DOHH2 (cell line): ENCODE results near the gene MAP6.

Experiments
- EZH2phosphoT487 ChIP-seq: fragments of 200-600 bp; sonication (generic); IDR thresholded peaks from 2 replicates; pipeline ENCODE4 v1.6.1; 2017; ENCODE audit warnings: borderline replicate concordance, mild to moderate bottlenecking, antibody characterized with exemption, low read length, moderate library complexity, mixed read lengths
- TF ChIP-seq, protein P1 (sequence below): fragments of 200-600 bp; sonication (generic); IDR thresholded peaks from one replicate; pipeline ENCODE4 v1.5.1; 2014; ENCODE audit warnings: antibody characterized with exemption, mild to moderate bottlenecking, low read depth, low read length; ENCODE audit not compliant: poor library complexity, severe bottlenecking

DNA sequence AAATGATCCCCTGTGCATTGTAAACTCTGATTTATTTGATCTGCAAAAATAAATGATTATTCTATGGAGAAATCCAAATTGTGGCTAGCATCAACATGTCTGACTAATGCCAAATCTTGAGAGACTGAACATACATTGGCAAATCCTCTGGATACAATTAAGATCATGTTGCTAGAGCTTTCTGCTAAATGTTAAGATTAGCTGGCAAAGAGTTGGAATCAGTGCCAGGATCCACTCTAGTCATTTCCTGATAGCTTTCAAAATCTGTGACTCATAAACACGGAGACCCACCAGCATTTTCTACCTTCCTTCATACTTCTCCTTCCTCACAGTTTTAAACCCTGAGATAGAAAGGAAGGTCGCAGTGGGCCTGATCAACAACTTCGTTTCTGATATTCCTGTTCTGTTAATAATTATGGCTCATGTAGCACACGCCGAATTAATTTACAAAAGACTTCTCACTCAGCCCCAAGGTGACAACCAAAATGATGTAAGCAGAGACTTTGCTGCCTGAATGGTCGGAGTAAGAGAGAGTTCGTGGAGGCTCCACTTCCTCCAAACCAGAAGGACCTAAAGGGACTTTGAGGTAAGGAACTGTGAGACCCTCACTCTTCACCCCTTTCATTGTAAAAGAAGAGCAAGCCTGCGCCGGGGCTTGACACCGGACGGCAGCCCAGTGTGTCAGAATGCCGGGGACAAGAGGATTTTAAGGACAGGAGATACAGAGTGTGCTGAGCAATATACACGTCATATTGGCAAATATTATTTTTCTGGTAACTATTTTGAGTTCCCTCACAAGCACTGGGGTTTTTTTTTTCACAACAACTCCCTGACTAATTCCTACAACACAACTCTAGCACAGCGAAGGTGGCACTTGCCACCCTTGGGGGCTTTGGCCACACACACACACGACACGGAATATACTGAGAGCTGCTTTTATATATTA lies 64.8 kb downstream of the MAP6 start:
- TF ChIP-seq, protein P1, sequence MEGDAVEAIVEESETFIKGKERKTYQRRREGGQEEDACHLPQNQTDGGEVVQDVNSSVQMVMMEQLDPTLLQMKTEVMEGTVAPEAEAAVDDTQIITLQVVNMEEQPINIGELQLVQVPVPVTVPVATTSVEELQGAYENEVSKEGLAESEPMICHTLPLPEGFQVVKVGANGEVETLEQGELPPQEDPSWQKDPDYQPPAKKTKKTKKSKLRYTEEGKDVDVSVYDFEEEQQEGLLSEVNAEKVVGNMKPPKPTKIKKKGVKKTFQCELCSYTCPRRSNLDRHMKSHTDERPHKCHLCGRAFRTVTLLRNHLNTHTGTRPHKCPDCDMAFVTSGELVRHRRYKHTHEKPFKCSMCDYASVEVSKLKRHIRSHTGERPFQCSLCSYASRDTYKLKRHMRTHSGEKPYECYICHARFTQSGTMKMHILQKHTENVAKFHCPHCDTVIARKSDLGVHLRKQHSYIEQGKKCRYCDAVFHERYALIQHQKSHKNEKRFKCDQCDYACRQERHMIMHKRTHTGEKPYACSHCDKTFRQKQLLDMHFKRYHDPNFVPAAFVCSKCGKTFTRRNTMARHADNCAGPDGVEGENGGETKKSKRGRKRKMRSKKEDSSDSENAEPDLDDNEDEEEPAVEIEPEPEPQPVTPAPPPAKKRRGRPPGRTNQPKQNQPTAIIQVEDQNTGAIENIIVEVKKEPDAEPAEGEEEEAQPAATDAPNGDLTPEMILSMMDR, result no peak
- TF ChIP-seq EZH2phosphoT487, result no peak
